ENCODE results near the gene XIRP2.
A peak's percentile ranks its signal among the peaks of the same experiment; 100 is the strongest.
"Not testable (repeated sequence)": the region's sequence is repeated elsewhere in the genome, so short reads cannot be mapped to it uniquely, and the experiment has no call there.

Gene XIRP2

GRCh38 chr2:167265004-167265403 lies 376.7 kb downstream of the XIRP2 start:
- H3K4me1 ChIP-seq (ENCODE audit: control insufficient read depth in 1 of 2, insufficient read depth in 2 of 2, low read length in 2 of 2) = no peaks in the 10 kb centered on the region
- H3K36me3 ChIP-seq (ENCODE audit: control insufficient read depth in 1 of 2, insufficient read depth in 2 of 2, low read length in 2 of 2) = no peaks in the 10 kb centered on the region
- H3K27me3 ChIP-seq (ENCODE audit: low read depth, low read length) = no peaks in the 10 kb centered on the region
- peaks cover 0 to 6% of the 10 kb centered on the region in 2 donors for H3K9me3 ChIP-seq (ENCODE audit: control insufficient read depth in 1 of 2, low read length in 2 of 2)
- H3K4me3 ChIP-seq (ENCODE audit: low read depth in 1 of 2, low read length in 2 of 2) = no peak overlapping the region
- no peak overlapping the region for H3K27ac ChIP-seq (ENCODE audit: low read length)

- H3K4me3 ChIP-seq (ENCODE audit: low read depth in 1 of 2, low read length in 2 of 2) = no peak overlapping the region
- no peak overlapping the region for H3K27ac ChIP-seq (ENCODE audit: low read length)
- peaks cover 0 to 6% of the 10 kb centered on the region in 2 donors for H3K9me3 ChIP-seq (ENCODE audit: control insufficient read depth in 1 of 2, low read length in 2 of 2)
These were observed 377.4 kb downstream of the XIRP2 start for GRCh38 chr2:167265722-167266121.

GRCh38 chr2:167268245-167268644 lies 380.0 kb downstream of the XIRP2 start:
- H3K27ac ChIP-seq (ENCODE audit: low read length); H3K9me3 ChIP-seq (ENCODE audit: control insufficient read depth in 1 of 2, low read length in 2 of 2): not testable (repeated sequence)

More at GRCh38 chr2:167265722-167266121, 377.4 kb downstream of the XIRP2 start:
- H3K36me3 ChIP-seq (ENCODE audit: control insufficient read depth in 1 of 2, insufficient read depth in 2 of 2, low read length in 2 of 2) = no peaks in the 10 kb centered on the region
- H3K27me3 ChIP-seq (ENCODE audit: low read depth, low read length) = no peaks in the 10 kb centered on the region
- no peaks in the 10 kb centered on the region for H3K4me1 ChIP-seq (ENCODE audit: control insufficient read depth in 1 of 2, insufficient read depth in 2 of 2, low read length in 2 of 2)

GRCh38 chr2:167271932-167272331 lies 383.7 kb downstream of the XIRP2 start:
- Histone ChIP-seq H3K27me3 (ENCODE audit: low read depth, low read length) (no peaks in the 10 kb centered on the region), H3K27ac (ENCODE audit: low read length) (no peak overlapping the region), H3K4me3 (ENCODE audit: low read depth in 1 of 2, low read length in 2 of 2) (no peak overlapping the region), H3K9me3 (ENCODE audit: control insufficient read depth in 1 of 2, low read length in 2 of 2) (peaks cover 0 to 6% of the 10 kb centered on the region in 2 donors), H3K4me1 (ENCODE audit: control insufficient read depth in 1 of 2, insufficient read depth in 2 of 2, low read length in 2 of 2) (no peaks in the 10 kb centered on the region), H3K36me3 (ENCODE audit: control insufficient read depth in 1 of 2, insufficient read depth in 2 of 2, low read length in 2 of 2) (no peaks in the 10 kb centered on the region)

More at GRCh38 chr2:167268245-167268644, 380.0 kb downstream of the XIRP2 start:
- not testable (repeated sequence) for H3K36me3 ChIP-seq (ENCODE audit: control insufficient read depth in 1 of 2, insufficient read depth in 2 of 2, low read length in 2 of 2); H3K27me3 ChIP-seq (ENCODE audit: low read depth, low read length); H3K4me1 ChIP-seq (ENCODE audit: control insufficient read depth in 1 of 2, insufficient read depth in 2 of 2, low read length in 2 of 2); H3K4me3 ChIP-seq (ENCODE audit: low read depth in 1 of 2, low read length in 2 of 2)

GRCh38 chr2:167275046-167275445 lies 386.8 kb downstream of the XIRP2 start:
- Histone ChIP-seq H3K27ac (ENCODE audit: low read length) (no peak overlapping the region), H3K4me1 (ENCODE audit: control insufficient read depth in 1 of 2, insufficient read depth in 2 of 2, low read length in 2 of 2) (no peaks in the 10 kb centered on the region), H3K27me3 (ENCODE audit: low read depth, low read length) (no peaks in the 10 kb centered on the region), H3K9me3 (ENCODE audit: control insufficient read depth in 1 of 2, low read length in 2 of 2) (peaks cover 0 to 5% of the 10 kb centered on the region in 2 donors), H3K36me3 (ENCODE audit: control insufficient read depth in 1 of 2, insufficient read depth in 2 of 2, low read length in 2 of 2) (no peaks in the 10 kb centered on the region), H3K4me3 (ENCODE audit: low read depth in 1 of 2, low read length in 2 of 2) (no peak overlapping the region)

GRCh38 chr2:167279810-167280209 lies 391.5 kb downstream of the XIRP2 start:
- no peaks in the 10 kb centered on the region for H3K27me3 ChIP-seq (ENCODE audit: low read depth, low read length)
- H3K4me3 ChIP-seq (ENCODE audit: low read depth in 1 of 2, low read length in 2 of 2) = no peak overlapping the region
- no peaks in the 10 kb centered on the region for H3K4me1 ChIP-seq (ENCODE audit: control insufficient read depth in 1 of 2, insufficient read depth in 2 of 2, low read length in 2 of 2)
- no peaks in the 10 kb centered on the region for H3K36me3 ChIP-seq (ENCODE audit: control insufficient read depth in 1 of 2, insufficient read depth in 2 of 2, low read length in 2 of 2)
- H3K27ac ChIP-seq (ENCODE audit: low read length) = no peak overlapping the region
- peaks cover 0 to 5% of the 10 kb centered on the region in 2 donors for H3K9me3 ChIP-seq (ENCODE audit: control insufficient read depth in 1 of 2, low read length in 2 of 2)

- Histone ChIP-seq H3K27ac (ENCODE audit: low read length) (no peak overlapping the region), H3K27me3 (ENCODE audit: low read depth, low read length) (no peaks in the 10 kb centered on the region), H3K4me1 (ENCODE audit: control insufficient read depth in 1 of 2, insufficient read depth in 2 of 2, low read length in 2 of 2) (no peaks in the 10 kb centered on the region), H3K4me3 (ENCODE audit: low read depth in 1 of 2, low read length in 2 of 2) (no peak overlapping the region), H3K9me3 (ENCODE audit: control insufficient read depth in 1 of 2, low read length in 2 of 2) (no peaks in the 10 kb centered on the region), H3K36me3 (ENCODE audit: control insufficient read depth in 1 of 2, insufficient read depth in 2 of 2, low read length in 2 of 2) (no peaks in the 10 kb centered on the region)
These were observed 398.9 kb downstream of the XIRP2 start for GRCh38 chr2:167287212-167287611.

GRCh38 chr2:167289651-167290410 lies 401.6 kb downstream of the XIRP2 start:
- Histone ChIP-seq H3K36me3 (ENCODE audit: control insufficient read depth in 1 of 2, insufficient read depth in 2 of 2, low read length in 2 of 2) (no peaks in the 10 kb centered on the region), H3K4me3 (ENCODE audit: low read depth in 1 of 2, low read length in 2 of 2) (no peak overlapping the region), H3K27ac (ENCODE audit: low read length) (no peak overlapping the region), H3K4me1 (ENCODE audit: control insufficient read depth in 1 of 2, insufficient read depth in 2 of 2, low read length in 2 of 2) (peaks cover 4 to 18% of the 10 kb centered on the region in 2 donors), H3K27me3 (ENCODE audit: low read depth, low read length) (peaks cover 4% of the 10 kb centered on the region), H3K9me3 (ENCODE audit: control insufficient read depth in 1 of 2, low read length in 2 of 2) (no peaks in the 10 kb centered on the region)

- peak within 1 kb of the TSS; percentile 45 to 92 for H3K4me3 ChIP-seq (ENCODE audit: low read depth in 1 of 2, low read length in 2 of 2)
- H3K27ac ChIP-seq (ENCODE audit: low read length) = no peak within 1 kb of the TSS
- no peaks in the 10 kb centered on the region for H3K9me3 ChIP-seq (ENCODE audit: control insufficient read depth in 1 of 2, low read length in 2 of 2)
- peaks cover 4 to 23% of the 10 kb centered on the region in 2 donors for H3K4me1 ChIP-seq (ENCODE audit: control insufficient read depth in 1 of 2, insufficient read depth in 2 of 2, low read length in 2 of 2)
- no peaks in the 10 kb centered on the region for H3K36me3 ChIP-seq (ENCODE audit: control insufficient read depth in 1 of 2, insufficient read depth in 2 of 2, low read length in 2 of 2)
- H3K27me3 ChIP-seq (ENCODE audit: low read depth, low read length) = peaks cover 4% of the 10 kb centered on the region
These were observed 404.3 kb downstream of the XIRP2 start, which contains the start of gene B3GALT1 for GRCh38 chr2:167292430-167293171. B3GALT1 (plus strand) TSS chr2:167293001.

GRCh38 chr2:167293172-167293781 lies 405.0 kb downstream of the XIRP2 start:
- H3K4me1 ChIP-seq (ENCODE audit: control insufficient read depth in 1 of 2, insufficient read depth in 2 of 2, low read length in 2 of 2) = peaks cover 4 to 23% of the 10 kb centered on the region in 2 donors
- H3K4me3 ChIP-seq (ENCODE audit: low read depth in 1 of 2, low read length in 2 of 2) = peak overlapping the region; percentile 39 to 92
- H3K27me3 ChIP-seq (ENCODE audit: low read depth, low read length) = peaks cover 4% of the 10 kb centered on the region
- no peaks in the 10 kb centered on the region for H3K9me3 ChIP-seq (ENCODE audit: control insufficient read depth in 1 of 2, low read length in 2 of 2)
- no peak overlapping the region for H3K27ac ChIP-seq (ENCODE audit: low read length)
- no peaks in the 10 kb centered on the region for H3K36me3 ChIP-seq (ENCODE audit: control insufficient read depth in 1 of 2, insufficient read depth in 2 of 2, low read length in 2 of 2)
